HCEC 1CT (cell line): ENCODE data around the gene EVL.

Experiments used
- DNase-seq: peaks from one replicate; pipeline ENCODE4 v3.0.0-alpha.2; 2017

Gene EVL

DNA sequence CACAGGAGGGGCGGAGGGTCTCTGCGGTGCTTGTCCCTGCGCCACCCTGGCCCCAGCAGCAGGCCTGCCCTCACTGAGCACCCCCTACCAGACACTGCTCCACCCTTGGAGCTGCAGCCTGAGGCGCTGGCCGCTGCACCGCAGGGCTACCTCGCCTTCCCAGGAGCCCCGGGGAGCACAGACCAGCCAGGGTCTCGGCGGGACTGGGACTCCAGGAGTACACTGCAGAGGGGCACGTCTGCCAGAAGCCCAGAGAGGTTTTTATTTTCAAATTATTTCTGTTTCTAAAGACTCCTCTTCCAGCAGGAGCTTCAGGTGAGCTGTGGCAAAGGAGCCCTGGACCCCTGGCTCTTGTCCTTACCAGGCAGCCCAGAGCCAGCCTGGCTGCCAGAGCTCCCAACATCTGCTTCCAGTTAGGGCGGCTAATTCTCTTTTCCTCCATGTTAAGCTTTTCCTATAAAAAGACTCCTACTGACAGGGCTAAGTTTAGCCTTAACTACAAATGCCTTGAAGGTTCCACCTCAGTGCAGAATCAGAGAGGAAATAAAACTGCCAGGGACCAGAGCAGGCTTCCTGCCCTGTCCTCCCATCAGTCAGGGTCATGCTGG lies 67.8 kb downstream of the EVL start:
- no peak for DNase-seq

GRCh38 chr14:100134586-100134985 lies 69.4 kb downstream of the EVL start:
- DNase-seq, result no peak

DNA sequence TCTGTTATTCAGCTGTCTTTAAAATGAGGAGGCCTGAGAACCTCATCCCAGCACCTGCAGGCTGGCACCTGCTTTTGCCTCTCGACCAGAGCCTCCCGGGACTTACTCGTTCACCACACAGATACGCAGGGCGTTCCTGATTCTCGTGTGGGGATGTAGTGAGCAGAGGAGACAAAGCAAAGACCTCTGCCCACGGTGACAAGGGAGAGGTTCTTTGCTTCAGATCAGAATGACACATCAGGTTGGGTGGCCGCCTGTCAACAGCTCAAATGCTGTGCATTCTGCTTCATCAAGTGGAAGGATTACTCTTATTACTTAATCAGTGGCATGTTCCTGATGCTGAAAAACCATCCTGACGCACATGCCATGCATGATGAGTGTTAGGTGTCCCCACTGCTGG lies 69.9 kb downstream of the EVL start:
- no peak for DNase-seq

DNA sequence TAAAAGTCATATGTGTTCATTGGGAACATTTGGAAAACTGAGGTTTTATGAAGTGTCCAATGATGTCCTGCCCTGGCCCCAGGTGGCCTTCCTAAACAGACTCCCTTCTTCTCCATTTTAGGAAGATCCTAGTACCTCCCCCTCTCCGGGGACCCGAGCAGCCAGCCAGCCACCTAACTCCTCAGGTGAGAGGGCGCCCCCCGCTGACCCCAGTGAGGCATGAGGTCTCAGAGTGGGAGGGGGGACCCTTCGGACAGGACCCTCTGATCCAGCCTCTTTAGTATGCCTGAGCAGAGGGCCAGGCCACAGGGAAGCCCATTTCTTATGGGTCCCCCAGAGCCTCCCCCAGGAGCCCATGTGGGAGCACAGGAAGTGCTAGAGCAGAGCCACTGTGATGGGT lies 70.6 kb downstream of the EVL start:
- no peak for DNase-seq

DNA sequence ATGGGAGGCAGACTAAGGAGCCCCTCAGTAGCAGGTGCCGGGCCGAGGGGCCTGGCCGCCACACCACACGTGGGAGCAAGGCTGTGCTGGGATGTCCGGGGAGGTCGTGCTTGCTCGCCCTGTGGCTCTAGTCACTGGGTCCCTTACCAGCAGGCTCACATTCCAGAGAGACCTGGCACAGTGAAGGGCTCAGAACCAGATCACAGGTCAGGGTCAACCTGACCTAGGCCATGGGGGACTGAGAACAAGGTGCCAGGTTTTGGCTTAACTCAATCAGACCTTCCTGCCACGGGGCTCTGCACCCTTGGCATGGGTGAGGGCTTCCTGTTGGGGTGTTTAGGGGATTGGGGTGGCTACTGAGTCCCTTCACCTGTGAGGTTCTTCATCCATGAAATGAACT lies 72.0 kb downstream of the EVL start:
- no peak for DNase-seq

- DNase-seq, result no peak
Observed at GRCh38 chr14:100138082-100138787, 73.0 kb downstream of the EVL start.

DNA sequence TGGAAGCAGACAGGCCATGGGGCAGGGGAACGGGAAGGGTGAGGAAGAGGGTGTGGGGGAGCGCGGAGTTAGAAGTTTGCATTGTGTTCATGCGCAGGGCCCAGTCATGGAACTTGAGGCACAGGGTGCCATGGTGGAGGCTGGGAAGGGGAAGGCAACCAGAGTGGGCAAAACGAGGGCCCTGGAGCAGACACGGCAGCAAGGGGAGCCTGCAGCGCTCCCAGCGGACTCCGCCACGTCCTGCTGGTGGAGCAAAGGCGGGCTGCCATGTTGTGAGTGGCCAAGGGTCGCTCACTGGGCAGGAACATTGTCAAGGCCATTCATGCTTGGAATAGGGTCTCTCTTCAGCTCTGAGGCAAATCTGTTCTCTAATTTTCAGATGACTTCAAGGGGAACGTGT lies 73.7 kb downstream of the EVL start:
- no peak for DNase-seq

- DNase-seq, result no peak
Observed at GRCh38 chr14:100140452-100141078, 75.3 kb downstream of the EVL start.

DNA sequence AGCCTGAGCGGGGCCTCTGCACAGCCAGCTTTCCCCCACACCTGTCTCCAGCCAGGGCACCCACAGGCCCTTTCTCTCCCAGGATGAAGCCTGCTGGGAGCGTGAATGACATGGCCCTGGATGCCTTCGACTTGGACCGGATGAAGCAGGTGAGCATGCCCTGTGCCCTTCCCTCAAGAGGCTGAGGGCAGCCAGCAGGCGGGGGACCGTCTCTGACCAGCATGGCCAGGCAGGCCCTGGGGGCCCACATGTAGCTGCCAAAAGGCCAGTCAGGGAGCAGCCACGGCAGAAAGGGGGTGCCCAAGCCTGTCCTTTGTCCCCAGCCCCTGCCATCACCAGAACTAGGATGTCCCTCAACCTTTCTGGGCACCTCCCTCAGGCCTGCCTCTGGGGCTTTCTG lies 75.9 kb downstream of the EVL start:
- no peak for DNase-seq

GRCh38 chr14:100142073-100143040 lies 77.1 kb downstream of the EVL start:
- no peak for DNase-seq

DNA sequence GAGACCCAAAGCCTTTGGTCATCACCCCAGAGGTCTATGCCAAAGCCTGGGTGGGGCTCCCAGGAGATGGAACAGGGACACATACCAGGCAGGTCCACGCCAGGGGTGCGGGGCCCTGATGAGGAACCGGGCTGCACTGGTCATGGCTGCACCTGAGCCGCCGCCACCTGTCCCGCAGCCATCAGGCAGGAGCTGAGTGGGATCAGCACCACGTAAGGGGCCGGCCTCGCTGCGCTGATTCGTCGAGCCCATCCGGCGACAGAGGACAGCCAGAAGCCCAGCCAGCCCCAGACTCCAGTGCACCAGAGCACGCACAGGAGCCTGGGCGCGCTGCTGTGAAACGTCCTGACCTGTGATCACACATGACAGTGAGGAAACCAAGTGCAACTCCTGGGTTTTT lies 78.3 kb downstream of the EVL start:
- DNase-seq, result no peak

DNA sequence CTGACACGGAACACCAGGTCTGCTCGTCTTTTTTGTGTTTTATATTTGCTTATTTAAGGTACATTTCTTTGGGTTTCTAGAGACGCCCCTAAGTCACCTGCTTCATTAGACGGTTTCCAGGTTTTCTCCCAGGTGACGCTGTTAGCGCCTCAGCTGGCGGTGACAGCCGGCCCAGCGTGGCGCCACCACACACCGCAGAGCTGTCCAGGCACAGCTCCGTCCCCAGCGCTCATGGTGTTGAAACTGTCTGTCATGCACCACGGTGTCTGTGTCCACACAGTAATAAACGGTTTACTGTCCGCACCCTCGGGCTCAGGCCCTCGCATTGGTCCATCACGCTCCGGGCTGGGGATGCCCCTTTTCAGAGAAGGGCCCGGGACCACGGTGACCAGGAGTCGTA lies 78.7 kb downstream of the EVL start:
- no peak for DNase-seq

GRCh38 chr14:100144645-100144995 lies 79.4 kb downstream of the EVL start:
- DNase-seq, result no peak

DNA sequence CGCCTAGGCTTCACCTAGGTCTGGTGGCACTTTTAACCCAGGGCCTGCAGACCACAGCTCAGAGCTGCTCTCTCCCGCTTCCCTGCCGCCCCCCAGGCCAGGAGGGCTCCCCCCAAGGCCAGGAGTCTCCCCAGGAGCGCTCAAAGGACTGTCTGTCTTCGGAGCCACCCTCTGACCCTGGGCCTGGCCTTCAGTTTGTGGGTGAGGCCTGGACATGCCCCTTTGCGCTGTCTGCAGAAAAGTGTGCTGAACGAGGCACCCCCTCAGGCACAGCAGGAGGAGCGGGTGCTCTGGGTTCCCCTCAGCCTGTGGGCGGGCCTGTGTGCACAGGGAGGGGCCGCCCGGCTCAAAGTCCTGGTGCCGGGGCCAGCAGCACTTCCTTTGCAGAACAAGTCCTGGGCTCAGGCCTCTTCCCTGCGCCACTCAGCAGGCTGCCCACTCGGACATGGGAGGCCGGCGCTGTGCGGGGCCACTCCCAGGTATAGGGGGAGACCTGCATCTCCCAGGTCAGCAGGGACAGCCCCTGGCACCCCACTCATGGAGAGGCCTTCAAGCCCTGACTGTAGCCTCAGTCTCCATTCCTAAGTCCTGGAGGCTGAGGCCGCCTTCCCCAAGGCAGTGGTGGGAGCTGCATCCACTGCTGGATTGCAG lies 79.9 kb downstream of the EVL start:
- no peak for DNase-seq

- no peak for DNase-seq
Observed at GRCh38 chr14:100145682-100146464, 80.7 kb downstream of the EVL start.

GRCh38 chr14:100146531-100147091 lies 81.4 kb downstream of the EVL start:
- no peak for DNase-seq

DNA sequence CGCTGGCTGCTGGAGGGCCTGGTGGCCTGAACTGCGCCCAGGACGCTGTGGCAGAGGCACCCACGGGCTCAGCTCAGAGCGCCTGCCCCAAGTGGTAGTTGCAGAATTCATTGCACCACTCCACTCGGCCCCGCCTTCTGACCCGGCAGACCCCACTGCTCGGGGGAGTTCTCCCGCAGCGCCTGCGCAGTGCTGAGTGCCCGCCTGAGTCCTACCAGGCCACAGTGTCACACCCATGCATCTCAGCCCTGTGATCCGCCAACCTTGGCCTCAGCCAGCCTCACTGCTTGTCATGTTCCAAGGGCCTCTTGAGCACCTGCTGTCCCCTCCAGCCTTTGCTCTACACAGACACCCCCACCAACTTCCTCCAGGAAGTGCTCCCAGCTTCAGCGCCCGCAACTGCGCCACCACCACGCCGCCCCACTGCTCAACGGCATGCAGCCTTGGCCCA lies 82.0 kb downstream of the EVL start:
- no peak for DNase-seq

GRCh38 chr14:100147691-100148464 lies 82.7 kb downstream of the EVL start:
- no peak for DNase-seq

DNA sequence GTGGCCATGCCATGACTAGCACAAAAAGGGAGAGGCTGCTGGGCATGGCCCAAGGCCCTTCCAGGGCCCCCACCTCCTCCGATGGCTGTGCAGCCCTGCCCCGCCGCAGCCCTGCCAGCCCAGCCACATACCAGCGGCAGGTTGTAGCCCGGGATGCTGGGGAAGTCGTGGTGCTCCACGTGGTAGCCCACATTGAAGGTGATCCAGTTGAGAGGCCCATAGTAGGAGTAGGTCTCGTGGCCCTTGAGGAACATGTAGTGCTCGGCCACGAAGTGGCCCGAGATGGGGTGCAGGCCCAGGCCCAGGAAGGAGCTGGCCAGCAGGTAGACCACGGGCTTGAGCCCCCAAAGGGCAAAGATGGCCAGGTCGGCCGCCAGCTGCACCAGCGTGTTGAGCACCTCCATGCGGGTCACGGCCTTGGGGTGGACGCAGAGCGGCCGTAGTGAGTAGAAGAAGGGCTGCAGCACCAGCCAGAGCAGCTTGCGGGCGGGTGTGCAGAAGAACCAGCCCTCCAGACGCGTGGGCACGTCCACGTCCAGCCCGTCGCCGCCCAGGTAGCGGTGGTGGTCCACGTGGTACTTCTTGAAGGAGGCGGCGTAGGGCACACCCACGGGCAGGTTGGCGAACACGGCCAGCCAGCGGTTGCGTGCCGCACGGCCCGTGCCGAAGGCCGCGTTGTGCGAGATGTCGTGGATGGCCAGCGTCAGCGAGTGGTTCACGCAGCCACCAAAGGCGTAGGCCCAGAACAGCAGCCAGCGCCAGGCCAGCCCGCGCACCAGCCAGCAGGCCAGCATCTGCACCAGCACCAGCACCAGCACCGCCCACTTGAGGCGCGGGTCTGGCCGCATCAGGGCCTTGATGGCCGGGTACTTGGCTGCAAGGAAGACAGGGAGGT lies 83.9 kb downstream of the EVL start:
- no peak for DNase-seq
